SKM-1 (cell line): ENCODE measurements around the gene WASHC4.
"Not testable (repeated sequence)": the region's sequence is repeated elsewhere in the genome, so short reads cannot be mapped to it uniquely, and the experiment has no call there.

Experiments
- DNase-seq: peaks from one replicate; lab custom pipeline; 2025; ENCODE audit not compliant: unreplicated experiment; lab: John Stamatoyannopoulos, UW

Gene WASHC4

DNA sequence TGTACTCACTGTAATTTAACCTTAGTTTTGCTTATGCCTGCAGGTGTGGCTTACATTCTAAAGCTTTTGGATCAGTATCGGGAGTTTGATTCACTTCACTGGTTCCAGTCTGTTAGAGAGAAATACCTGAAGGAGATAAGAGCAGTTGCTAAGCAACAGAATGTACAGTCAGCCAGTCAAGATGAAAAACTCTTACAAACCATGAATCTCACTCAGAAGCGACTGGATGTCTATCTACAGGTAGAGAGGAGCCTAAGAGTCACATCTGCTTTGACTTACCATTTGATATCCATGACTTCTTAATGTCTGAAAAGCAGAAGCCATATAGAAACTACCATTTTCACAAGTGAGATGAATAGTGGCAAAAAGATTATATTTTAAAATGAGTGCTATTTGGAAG, 56.5 kb downstream of the WASHC4 start:
- DNase-seq: no peak

GRCh38 chr12:105166736-105167135, 59.2 kb downstream of the WASHC4 start:
- no peak for DNase-seq

DNA sequence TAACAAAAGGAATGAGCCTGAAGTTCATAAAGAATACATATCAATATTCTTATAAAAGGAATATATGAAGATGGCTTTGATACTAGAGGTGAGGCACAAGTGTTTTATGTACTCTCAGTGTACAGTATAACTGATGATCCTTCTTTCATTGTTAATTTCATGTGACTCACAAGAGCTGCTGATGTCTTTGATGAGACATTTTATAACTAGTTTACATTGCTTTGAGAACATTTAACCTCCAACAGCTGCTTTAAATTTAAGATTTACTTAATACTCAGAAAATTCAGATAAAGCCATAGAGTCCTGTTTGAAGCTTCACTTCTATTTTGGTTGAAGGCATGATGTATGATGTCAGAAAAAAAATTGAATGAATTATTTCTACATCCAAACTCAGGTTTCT, 59.8 kb downstream of the WASHC4 start:
- no peak for DNase-seq

- no peak for DNase-seq
Measured at GRCh38 chr12:105168006-105168405, 60.5 kb downstream of the WASHC4 start.

DNA sequence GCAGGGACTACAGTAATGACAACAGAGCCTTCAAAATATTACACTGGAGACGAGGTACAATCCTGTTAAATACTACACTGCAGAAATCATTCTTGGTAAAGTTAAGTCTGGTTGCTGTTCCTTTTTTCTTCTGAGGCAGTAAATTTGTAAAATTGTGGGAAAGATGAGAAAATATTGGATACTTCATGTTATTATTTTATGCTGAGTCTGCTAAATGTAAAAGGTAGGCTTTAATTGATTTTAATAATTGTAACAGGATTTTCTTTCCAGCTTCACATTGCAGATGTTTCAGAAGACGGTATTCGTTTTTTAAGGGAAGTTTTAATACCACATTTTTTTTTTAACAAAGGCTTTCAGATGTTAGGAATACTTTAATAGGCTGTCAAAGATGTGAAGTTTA, 62.6 kb downstream of the WASHC4 start:
- DNase-seq: no peak

GRCh38 chr12:105171691-105172436, 64.3 kb downstream of the WASHC4 start:
- no peak for DNase-seq

DNA sequence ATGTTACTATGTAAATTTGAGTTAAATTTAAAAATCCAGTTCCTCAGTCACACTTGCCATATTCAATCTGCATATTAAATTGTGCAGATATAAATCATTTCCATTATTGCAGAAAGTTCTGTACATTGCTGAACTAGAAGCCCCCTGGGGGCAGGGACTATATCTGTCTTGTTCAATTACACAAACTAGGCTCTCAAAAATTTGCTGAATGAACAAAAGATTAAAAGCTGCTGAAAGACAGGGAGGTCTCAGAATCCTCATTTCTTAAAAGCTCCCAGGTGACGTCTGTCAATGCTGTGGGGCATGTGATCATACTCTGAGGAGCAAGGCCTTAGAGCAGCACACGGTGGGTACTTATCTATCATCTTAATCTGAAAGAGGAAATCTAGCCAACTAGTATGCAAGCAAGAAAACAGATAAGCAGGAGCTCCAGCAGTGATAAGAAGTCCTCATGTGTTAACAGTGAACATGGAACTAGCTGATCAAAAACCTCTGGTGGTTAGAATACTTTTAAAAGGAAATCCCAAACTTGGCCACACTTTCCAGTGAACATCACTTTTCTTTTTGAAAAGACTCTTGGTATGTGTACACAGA, 68.0 kb downstream of the WASHC4 start:
- no peak for DNase-seq

- no peak for DNase-seq
Measured at GRCh38 chr12:105177208-105177607, 69.7 kb downstream of the WASHC4 start.

DNA sequence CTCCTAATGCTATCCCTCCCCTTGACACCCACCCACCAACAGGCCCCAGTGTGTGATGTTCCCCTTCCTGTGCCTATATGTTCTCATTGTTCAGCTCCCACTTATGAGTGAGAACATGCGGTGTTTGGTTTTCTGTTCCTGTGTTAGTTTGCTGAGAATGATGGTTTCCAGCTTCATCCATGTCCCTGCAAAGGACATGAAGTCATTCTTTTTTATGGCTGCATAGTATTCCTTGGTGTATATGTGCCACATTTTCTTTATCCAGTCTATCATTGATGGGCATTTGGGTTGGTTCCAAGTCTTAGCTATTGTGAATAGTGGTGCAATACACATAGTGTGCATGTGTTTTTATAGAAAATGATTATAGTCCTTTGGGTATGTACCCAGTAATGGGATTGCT, 71.6 kb downstream of the WASHC4 start:
- DNase-seq: not testable (repeated sequence)

GRCh38 chr12:105183406-105183805, 75.9 kb downstream of the WASHC4 start:
- not testable (repeated sequence) for DNase-seq

DNA sequence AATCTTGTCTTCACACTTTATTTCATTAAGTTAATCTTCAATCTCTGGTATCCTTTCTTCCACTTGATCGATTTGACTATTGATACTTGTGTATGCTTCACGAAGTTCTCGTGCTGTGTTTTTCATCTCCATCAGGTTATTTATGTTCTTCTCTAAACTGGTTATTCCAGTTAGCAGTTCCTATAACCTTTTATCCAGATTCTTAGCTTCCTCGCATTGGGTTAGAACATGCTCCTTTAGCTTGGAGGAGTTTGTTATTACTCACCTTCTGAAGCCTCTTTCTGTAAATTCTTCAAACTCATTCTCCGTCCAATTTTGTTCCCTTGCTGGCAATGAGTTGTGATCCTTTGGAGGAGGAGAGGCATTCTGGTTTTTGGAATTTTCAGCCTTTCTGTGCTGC, 76.4 kb downstream of the WASHC4 start:
- DNase-seq: not testable (repeated sequence)

- DNase-seq: no peak
Measured at GRCh38 chr12:105189293-105189692, 81.8 kb downstream of the WASHC4 start.

- no peak for DNase-seq
Measured at GRCh38 chr12:105190530-105190929, 83.0 kb downstream of the WASHC4 start.

DNA sequence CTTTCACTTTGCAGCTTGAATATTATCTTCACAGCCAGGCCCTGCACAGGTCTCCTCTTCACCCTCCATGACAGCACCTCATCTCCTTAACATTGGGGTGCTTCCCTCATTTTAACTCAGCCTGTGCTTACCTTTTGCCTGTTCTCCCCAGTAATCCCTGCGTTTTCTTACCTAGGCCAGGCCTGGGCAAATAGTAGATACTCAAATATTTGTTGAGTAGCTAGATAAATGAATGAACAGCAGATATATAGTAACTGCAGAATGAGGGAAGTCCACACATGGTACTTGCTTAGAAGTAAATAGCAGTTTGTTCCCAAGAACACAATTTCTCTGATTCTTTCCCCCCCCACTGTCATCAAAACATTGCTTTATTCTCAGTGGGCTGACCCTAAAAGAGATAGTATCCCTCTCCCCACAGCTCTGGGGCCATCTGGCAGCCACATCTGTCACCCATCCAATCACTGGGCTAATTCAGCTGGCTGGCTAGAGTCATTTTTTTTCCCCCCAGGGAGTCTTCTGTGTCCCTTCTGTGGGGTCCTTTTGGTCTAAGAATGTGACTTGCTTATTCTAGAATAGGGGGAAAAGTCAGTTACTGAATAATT, 85.2 kb downstream of the WASHC4 start:
- no peak for DNase-seq

- DNase-seq: no peak
Measured at GRCh38 chr12:105194947-105195346, 87.4 kb downstream of the WASHC4 start.

GRCh38 chr12:105196090-105196489, 88.6 kb downstream of the WASHC4 start:
- DNase-seq: no peak

- no peak for DNase-seq
Measured at GRCh38 chr12:105198961-105199360, 91.4 kb downstream of the WASHC4 start.

GRCh38 chr12:105200385-105200784, 92.9 kb downstream of the WASHC4 start:
- no peak for DNase-seq

- DNase-seq: no peak
Measured at GRCh38 chr12:105201299-105201698, 93.8 kb downstream of the WASHC4 start.

DNA sequence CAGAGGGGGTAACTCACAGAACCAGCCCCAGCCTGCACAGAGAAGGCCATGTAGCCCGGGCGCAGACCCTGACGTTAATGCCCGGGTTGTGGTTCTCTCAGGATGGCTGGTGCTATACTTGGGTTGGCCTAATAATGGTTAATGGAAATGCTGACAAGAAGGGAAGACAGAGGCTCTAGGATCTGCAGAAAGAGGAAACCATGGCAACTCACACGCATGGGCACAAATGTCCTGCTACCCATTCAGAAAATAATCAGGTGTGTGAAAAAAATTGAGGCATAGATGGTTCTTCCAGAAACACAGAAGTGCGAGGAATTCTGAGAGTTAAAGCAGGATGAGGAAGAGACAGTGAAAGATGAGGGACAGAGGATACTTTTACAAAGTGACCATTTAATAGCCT, 94.7 kb downstream of the WASHC4 start:
- no peak for DNase-seq

GRCh38 chr12:105204127-105204526, 96.6 kb downstream of the WASHC4 start:
- no peak for DNase-seq

- DNase-seq: no peak
Measured at GRCh38 chr12:105204916-105205315, 97.4 kb downstream of the WASHC4 start.
